ENCODE measurements around the gene MBLAC2. TPM values are rescaled to one million over a fixed set of nuclear protein-coding genes. Genes with fewer than 3 reads are reported as not detected.

MBLAC2 gene
- total and polyA plus RNA-seq, 2 experiments from 2014 or later: 4.3 to 8.1 TPM

DNA sequence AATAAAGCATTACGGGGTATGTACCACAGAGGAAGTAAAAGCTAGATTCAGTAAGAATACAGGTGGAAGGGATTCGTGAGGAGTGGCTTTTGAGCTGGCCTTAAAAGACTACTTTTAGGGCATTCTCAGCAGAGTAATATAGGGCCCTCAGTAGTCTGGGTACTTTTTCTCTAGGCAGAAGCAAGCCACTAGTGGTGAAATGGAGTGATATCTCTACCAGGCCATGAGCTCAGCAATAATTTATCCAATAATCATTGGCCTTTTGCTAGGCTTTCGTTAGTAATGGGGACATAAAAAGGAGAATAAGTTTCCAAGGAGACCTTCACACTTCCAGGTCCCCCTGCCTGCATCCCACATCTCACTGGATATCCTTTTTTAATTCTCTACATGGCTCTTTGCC is 1.8 kb upstream of the MBLAC2 start:
- H3K4me2 ChIP-seq: peak overlapping the region; percentile 79
- H3K9me2 ChIP-seq (ENCODE audit: insufficient read depth): no peaks in the 10 kb centered on the region
- no peaks in the 10 kb centered on the region; the same call in 2 of the 3 replicates for H3K9me3 Mint-ChIP-seq
- H3K27ac Mint-ChIP-seq: peak overlapping the region; percentile 77
- H3K27ac ChIP-seq (ENCODE audit: low read depth): peak overlapping the region; percentile 85
- H3K4me1 ChIP-seq (ENCODE audit: insufficient read depth): peaks cover 42% of the 10 kb centered on the region
- peaks cover 22% of the 10 kb centered on the region for H3F3A ChIP-seq (replicated peaks; ENCODE audit: low read depth)
- no peaks in the 10 kb centered on the region for H4K20me1 ChIP-seq (replicated peaks; ENCODE audit: insufficient read depth)
- H3K27me3 Mint-ChIP-seq (ENCODE audit: insufficient read depth, low read depth, poor library complexity): peaks cover 15% of the 10 kb centered on the region
- no peaks in the 10 kb centered on the region for H3K27me3 ChIP-seq (ENCODE audit: insufficient read depth)
- no peak overlapping the region for H2AFZ ChIP-seq
- H3K4me3 Mint-ChIP-seq: peak overlapping the region; percentile 97
- peak overlapping the region; percentile 83 for H3K4me3 ChIP-seq
- H3K4me1 Mint-ChIP-seq: peaks cover 49% of the 10 kb centered on the region
- DNase-seq (ENCODE audit: low spot score): peak; percentile 14
- H3K79me2 ChIP-seq (replicated peaks; ENCODE audit: insufficient read depth): peaks cover 66% of the 10 kb centered on the region
- ATAC-seq: no peak
- no peaks in the 10 kb centered on the region for H3K36me3 ChIP-seq (ENCODE audit: insufficient read depth)
- no peak for TF ChIP-seq POLR2AphosphoS5 (IDR thresholded peaks at IDR 0.05; ENCODE audit: low read depth)
- TF ChIP-seq, protein P1, sequence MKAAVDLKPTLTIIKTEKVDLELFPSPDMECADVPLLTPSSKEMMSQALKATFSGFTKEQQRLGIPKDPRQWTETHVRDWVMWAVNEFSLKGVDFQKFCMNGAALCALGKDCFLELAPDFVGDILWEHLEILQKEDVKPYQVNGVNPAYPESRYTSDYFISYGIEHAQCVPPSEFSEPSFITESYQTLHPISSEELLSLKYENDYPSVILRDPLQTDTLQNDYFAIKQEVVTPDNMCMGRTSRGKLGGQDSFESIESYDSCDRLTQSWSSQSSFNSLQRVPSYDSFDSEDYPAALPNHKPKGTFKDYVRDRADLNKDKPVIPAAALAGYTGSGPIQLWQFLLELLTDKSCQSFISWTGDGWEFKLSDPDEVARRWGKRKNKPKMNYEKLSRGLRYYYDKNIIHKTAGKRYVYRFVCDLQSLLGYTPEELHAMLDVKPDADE (IDR thresholded peaks at IDR 0.05): no peak
- TF ChIP-seq STAT1 (IDR thresholded peaks at IDR 0.05; ENCODE audit: unreplicated experiment): no peak
- no peak for TF ChIP-seq NANOG (IDR thresholded peaks at IDR 0.05; ENCODE audit: borderline replicate concordance)
- H3K36me3 Mint-ChIP-seq (ENCODE audit: low read depth): peaks cover 35% of the 10 kb centered on the region

- H3K27me3 Mint-ChIP-seq (ENCODE audit: insufficient read depth, low read depth, poor library complexity): peaks cover 15% of the 10 kb centered on the region
- no peaks in the 10 kb centered on the region for H3K36me3 ChIP-seq (ENCODE audit: insufficient read depth)
- no peak for ATAC-seq
- no peaks in the 10 kb centered on the region; the same call in 2 of the 3 replicates for H3K9me3 Mint-ChIP-seq
- TF ChIP-seq STAT1 (IDR thresholded peaks at IDR 0.05; ENCODE audit: unreplicated experiment) (no peak), EZH2 (IDR thresholded peaks at IDR 0.05; ENCODE audit: low read depth, unreplicated experiment) (no peak), ZNF114 (CRISPR knock-in tag; IDR thresholded peaks at IDR 0.05) (no peak), CREB1 (CRISPR knock-in tag; IDR thresholded peaks at IDR 0.05; ENCODE audit: low read depth) (no peak), EZH2phosphoT487 (IDR thresholded peaks at IDR 0.05; ENCODE audit: unreplicated experiment) (no peak)
- TF ChIP-seq, protein P1 (IDR thresholded peaks at IDR 0.05): no peak
- peaks cover 59% of the 10 kb centered on the region for H3K79me2 ChIP-seq (replicated peaks; ENCODE audit: insufficient read depth)
- no peaks in the 10 kb centered on the region for H3K9me2 ChIP-seq (ENCODE audit: insufficient read depth)
- peak overlapping the region; percentile 77 for H3K27ac Mint-ChIP-seq
- H3K4me3 Mint-ChIP-seq: peak overlapping the region; percentile 97
- peak; percentile 16 for DNase-seq (ENCODE audit: low spot score)
- H3K4me1 ChIP-seq (ENCODE audit: insufficient read depth): peaks cover 42% of the 10 kb centered on the region
- H4K20me1 ChIP-seq (replicated peaks; ENCODE audit: insufficient read depth): no peaks in the 10 kb centered on the region
- H3K36me3 Mint-ChIP-seq (ENCODE audit: low read depth): peaks cover 29% of the 10 kb centered on the region
- H3K4me3 ChIP-seq: peak overlapping the region; percentile 83
- peaks cover 22% of the 10 kb centered on the region for H3F3A ChIP-seq (replicated peaks; ENCODE audit: low read depth)
- peak overlapping the region; percentile 85 for H3K27ac ChIP-seq (ENCODE audit: low read depth)
- peak overlapping the region; percentile 79 for H3K4me2 ChIP-seq
- no peaks in the 10 kb centered on the region for H3K27me3 ChIP-seq (ENCODE audit: insufficient read depth)
- no peak overlapping the region for H2AFZ ChIP-seq
- peaks cover 52% of the 10 kb centered on the region for H3K4me1 Mint-ChIP-seq
These were observed 937 bp upstream of the MBLAC2 start for GRCh38 chr5:90475436-90475980.

Measured in GM23338 (cell line).